HG03108 (cell line): ENCODE measurements around the gene KCTD13.
"Not testable (repeated sequence)": the region's sequence is repeated elsewhere in the genome, so short reads cannot be mapped to it uniquely, and the experiment has no call there.

Experiments
- ATAC-seq: cut with Tn5 transposase; IDR thresholded peaks from one replicate; pipeline ENCODE4 v1.9.1; 2021; ENCODE audit warnings: moderate library complexity; ENCODE audit not compliant: unreplicated experiment

Gene KCTD13

GRCh38 chr16:29908719-29909220, 17.3 kb downstream of the KCTD13 start:
- no peak for ATAC-seq

GRCh38 chr16:29907973-29908372, 18.1 kb downstream of the KCTD13 start:
- no peak for ATAC-seq

- ATAC-seq: no peak
Observed at GRCh38 chr16:29906520-29907244, 19.3 kb downstream of the KCTD13 start.

GRCh38 chr16:29905668-29906067, 20.4 kb downstream of the KCTD13 start:
- no peak for ATAC-seq

GRCh38 chr16:29904947-29905346, 21.1 kb downstream of the KCTD13 start:
- ATAC-seq: no peak

GRCh38 chr16:29903590-29903989, 22.4 kb downstream of the KCTD13 start:
- no peak for ATAC-seq

GRCh38 chr16:29901607-29901945, 24.4 kb downstream of the KCTD13 start:
- ATAC-seq: no peak

- no peak for ATAC-seq
Observed at GRCh38 chr16:29900888-29901606, 25.0 kb downstream of the KCTD13 start.

- ATAC-seq: no peak
Observed at GRCh38 chr16:29900102-29900887, 25.7 kb downstream of the KCTD13 start, which contains the start of gene ASPHD1. ASPHD1 (plus strand) TSS chr16:29900488; CDS start chr16:29900972, 484 bp downstream.

GRCh38 chr16:29899516-29900101, 26.4 kb downstream of the KCTD13 start, which contains the start of gene SEZ6L2:
SEZ6L2 (minus strand) TSS chr16:29899550; CDS start chr16:29899019, 531 bp downstream.
- no peak for ATAC-seq

GRCh38 chr16:29898804-29899515, 27.1 kb downstream of the KCTD13 start:
- ATAC-seq: no peak

- no peak for ATAC-seq
Observed at GRCh38 chr16:29898135-29898803, 27.8 kb downstream of the KCTD13 start.

- ATAC-seq: no peak
Observed at GRCh38 chr16:29897333-29897732, 28.7 kb downstream of the KCTD13 start.

GRCh38 chr16:29896841-29897240, 29.2 kb downstream of the KCTD13 start:
- no peak for ATAC-seq

GRCh38 chr16:29894352-29894751, 31.7 kb downstream of the KCTD13 start:
- ATAC-seq: no peak

- ATAC-seq: no peak
Observed at GRCh38 chr16:29893553-29893952, 32.5 kb downstream of the KCTD13 start.

- ATAC-seq: no peak
Observed at GRCh38 chr16:29892458-29892813, 33.6 kb downstream of the KCTD13 start.

- no peak for ATAC-seq
Observed at GRCh38 chr16:29891525-29892457, 34.2 kb downstream of the KCTD13 start.

- ATAC-seq: not testable (repeated sequence)
Observed at GRCh38 chr16:29889372-29889771, 36.7 kb downstream of the KCTD13 start.
